ENCODE results near the gene LAMC1.

Gene LAMC1

GRCh38 chr1:183080406-183080805 is 57.2 kb downstream of the LAMC1 start:
- DNase-seq = no peak

- DNase-seq = no peak
Measured at GRCh38 chr1:183081402-183082120, 58.3 kb downstream of the LAMC1 start.

GRCh38 chr1:183082650-183083049 is 59.4 kb downstream of the LAMC1 start:
- no peak for DNase-seq

- no peak for DNase-seq
Measured at GRCh38 chr1:183087001-183087400, 63.8 kb downstream of the LAMC1 start.

GRCh38 chr1:183089025-183089639 is 65.9 kb downstream of the LAMC1 start:
- DNase-seq = no peak

- DNase-seq = no peak
Measured at GRCh38 chr1:183090391-183091006, 67.3 kb downstream of the LAMC1 start.

GRCh38 chr1:183091181-183091580 is 68.0 kb downstream of the LAMC1 start:
- no peak for DNase-seq

GRCh38 chr1:183092350-183092749 is 69.1 kb downstream of the LAMC1 start:
- no peak for DNase-seq

GRCh38 chr1:183093066-183093668 is 69.9 kb downstream of the LAMC1 start:
- no peak for DNase-seq

- DNase-seq = no peak
Measured at GRCh38 chr1:183093786-183094298, 70.6 kb downstream of the LAMC1 start.

GRCh38 chr1:183094351-183094750 is 71.1 kb downstream of the LAMC1 start:
- DNase-seq = no peak

- no peak for DNase-seq
Measured at GRCh38 chr1:183096351-183096750, 73.1 kb downstream of the LAMC1 start.

GRCh38 chr1:183096894-183097293 is 73.7 kb downstream of the LAMC1 start:
- DNase-seq = no peak

GRCh38 chr1:183097438-183098051 is 74.3 kb downstream of the LAMC1 start:
- DNase-seq = no peak

GRCh38 chr1:183098317-183098716 is 75.1 kb downstream of the LAMC1 start:
- no peak for DNase-seq

GRCh38 chr1:183100361-183100974 is 77.2 kb downstream of the LAMC1 start:
- no peak for DNase-seq

- DNase-seq = no peak
Measured at GRCh38 chr1:183101081-183101480, 77.9 kb downstream of the LAMC1 start.

- no peak for DNase-seq
Measured at GRCh38 chr1:183101841-183102276, 78.6 kb downstream of the LAMC1 start.

- DNase-seq = no peak
Measured at GRCh38 chr1:183103147-183103546, 79.9 kb downstream of the LAMC1 start.

- no peak for DNase-seq
Measured at GRCh38 chr1:183103577-183103976, 80.4 kb downstream of the LAMC1 start.

- no peak for DNase-seq
Measured at GRCh38 chr1:183105449-183105848, 82.2 kb downstream of the LAMC1 start.

GRCh38 chr1:183106166-183106565 is 82.9 kb downstream of the LAMC1 start:
- DNase-seq = no peak

- DNase-seq = no peak
Measured at GRCh38 chr1:183106746-183107145, 83.5 kb downstream of the LAMC1 start.
